Activated naive CD4-positive, alpha-beta T cell treated with anti-CD3 and anti-CD28 coated beads, Interleukin-2, amount 10 ng/mL, durations not matched to agents 5 hours and 36 hours (primary cell): ENCODE results near the gene ZNF512B. TPM values are rescaled to one million over a fixed set of nuclear protein-coding genes. Genes with fewer than 3 reads are reported as not detected.

Source experiments
- microRNA-seq: library from miRNA; unstranded; fragments of <30 nt; microRNA quantifications from one replicate; pipeline ENCODE4 v1.2.0, GENCODE V29; 2022; ENCODE audit warnings: borderline microRNAs expressed, borderline replicate concordance
- total RNA-seq, 2 experiments: library from RNA; stranded (reverse); gene quantifications; one replicate each; pipeline ENCODE4 v1.2.3, GENCODE V29; 2021

Gene ZNF512B
- total RNA-seq = 10 to 100 TPM; 23.4 to 24.6 TPM

GRCh38 chr20:63969838-63970713 lies at the start of gene ZNF512B:
ZNF512B (minus strand) TSS chr20:63969930; CDS start chr20:63967950, 1,980 bp downstream.

DNA sequence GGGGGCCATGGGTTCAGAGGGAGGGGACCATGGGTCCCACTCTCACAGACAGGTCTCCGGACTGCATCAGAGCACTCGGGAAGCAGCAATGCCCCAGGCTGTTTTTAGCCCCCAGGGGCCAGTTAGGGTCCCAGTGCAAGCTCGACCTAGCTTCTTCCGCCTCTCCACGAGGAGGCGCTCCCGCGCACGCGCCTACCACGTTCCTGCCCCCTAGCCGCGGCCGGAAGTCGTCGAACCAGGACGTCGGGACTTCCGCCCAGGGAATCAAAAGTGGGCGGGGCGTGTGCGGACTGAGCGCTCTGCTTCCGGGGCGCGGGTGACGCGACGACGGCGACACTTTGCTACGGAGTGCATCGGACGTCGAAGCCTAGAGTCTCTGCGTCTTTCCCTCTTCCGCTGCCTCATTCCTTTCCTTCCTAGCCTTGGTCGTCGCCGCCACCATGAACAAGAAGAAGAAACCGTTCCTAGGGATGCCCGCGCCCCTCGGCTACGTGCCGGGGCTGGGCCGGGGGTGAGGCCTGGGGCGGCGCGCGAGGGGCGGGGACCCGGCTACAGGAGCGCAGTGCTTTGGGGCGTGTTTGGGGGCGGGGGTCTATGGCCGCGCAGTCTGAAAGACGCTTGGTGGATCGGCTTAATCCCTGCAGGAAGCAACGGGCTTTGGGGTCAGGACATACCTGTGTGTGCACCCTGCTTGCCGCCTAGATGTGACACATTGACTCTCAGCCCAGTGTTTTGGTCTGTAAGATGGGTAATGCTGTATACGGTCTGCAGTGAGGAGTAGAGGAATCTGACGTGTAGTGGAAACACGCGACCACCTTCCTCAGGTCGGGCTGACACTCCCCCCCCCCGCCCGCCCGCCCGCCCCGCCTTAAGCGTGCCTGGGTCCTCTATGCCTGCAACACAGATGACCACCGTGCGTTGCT lies 11.3 kb upstream of the ZNF512B start, which contains the start of gene PRPF6:
Gene PRPF6 (plus strand): TSS at position 327 of the 923 bp plus-strand sequence. CDS start 114 bp downstream, at position 441.

DNA sequence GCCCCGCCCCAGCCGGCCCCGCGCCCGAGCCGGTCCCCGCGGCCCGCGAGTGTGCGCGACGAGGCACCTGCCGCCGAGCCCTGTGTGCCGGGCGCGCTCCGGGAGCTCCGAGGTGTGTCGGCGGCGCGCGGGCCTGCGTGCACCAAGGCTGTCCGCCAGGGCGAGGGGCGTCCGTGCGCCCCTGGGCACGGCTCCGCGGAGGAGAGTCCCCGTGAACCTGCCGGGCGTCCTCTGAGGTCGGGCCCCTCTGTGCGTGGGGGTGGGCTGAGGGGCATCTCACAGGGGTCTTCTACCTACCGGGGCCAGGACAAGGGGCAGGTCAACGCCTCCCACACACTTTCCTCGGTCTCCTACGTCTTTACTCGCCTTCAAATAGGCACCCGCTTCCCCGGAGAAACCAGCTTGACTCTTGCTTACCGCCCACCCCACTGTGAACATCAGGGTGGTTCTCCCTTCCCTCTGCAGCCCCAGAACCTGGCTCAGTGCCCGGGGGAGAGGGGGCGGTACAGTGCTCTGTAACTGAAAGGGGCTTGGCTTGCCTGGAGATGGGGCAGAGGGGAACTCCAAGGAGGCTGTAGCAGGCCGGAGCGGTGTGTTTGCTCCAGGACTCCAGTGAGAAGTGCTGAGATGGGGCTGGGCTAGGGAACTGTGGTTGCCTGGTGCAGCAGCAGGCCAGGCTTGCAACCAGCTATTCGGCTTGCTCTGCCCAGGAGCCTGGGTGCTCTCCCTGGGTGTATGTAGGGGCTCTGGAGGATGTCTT lies 10.0 kb upstream of the ZNF512B start, which contains the start of gene SAMD10:
Gene SAMD10 (minus strand): TSS at position 86 of the 760 bp plus-strand sequence. CDS start 175 bp downstream, outside the sequence.

GRCh38 chr20:63955827-63956663 lies 13.7 kb downstream of the ZNF512B start, which contains the start of gene UCKL1:
UCKL1 (minus strand) TSS chr20:63956416; CDS start chr20:63956372, 44 bp downstream.

Small RNA genes lying within 50 kb of the gene (microRNA-seq; reads per million reads assigned to microRNA genes)
- gene MIR1914 (not detected), gene MIR647 (0.63 reads per million), gene MIR941-1 (not detected), gene MIR941-2 (not detected), gene MIR941-3 (not detected), gene MIR941-4 (not detected), gene MIR941-5 (not detected)

Other genes with a start within 250 kb of the ZNF512B start
- 100 to 1,000 TPM; 290 to 295 TPM for gene LIME1, start 233.3 kb downstream of the ZNF512B start, total RNA-seq
- 100 to 1,000 TPM in 1 of 2 experiments, 10 to 100 TPM in 1; 98.4 to 104 TPM for gene SLC2A4RG, start 230.2 kb downstream of the ZNF512B start, total RNA-seq
- under 1 TPM; 0.05 to 0.10 TPM for gene ZBTB46, start 138.7 kb downstream of the ZNF512B start, total RNA-seq
- under 1 TPM in 1 of 2 experiments, not detected in 1; 0.13 TPM for gene ABHD16B, start 108.4 kb downstream of the ZNF512B start, total RNA-seq
- gene TPD52L2, start 104.7 kb downstream of the ZNF512B start, total RNA-seq = 10 to 100 TPM; 42.7 to 44.8 TPM
- 10 to 100 TPM; 48.1 to 51.1 TPM for gene DNAJC5, start 74.8 kb downstream of the ZNF512B start, total RNA-seq
- gene UCKL1, start 13.5 kb downstream of the ZNF512B start, total RNA-seq = 10 to 100 TPM; 37.3 to 40.1 TPM
- 10 to 100 TPM; 20.5 to 20.7 TPM for gene SAMD10, start 9.7 kb upstream of the ZNF512B start, total RNA-seq
- gene PRPF6, start 11.2 kb upstream of the ZNF512B start, total RNA-seq = 10 to 100 TPM; 71.1 to 71.3 TPM
- 1 to 10 TPM; 2.7 to 3.6 TPM for gene C20orf204, start 66.3 kb upstream of the ZNF512B start, total RNA-seq
- gene SOX18, start 79.7 kb upstream of the ZNF512B start, total RNA-seq = under 1 TPM; 0.28 to 0.31 TPM
- gene TCEA2, start 93.3 kb upstream of the ZNF512B start, total RNA-seq = 10 to 100 TPM; 65.0 to 69.1 TPM
- 100 to 1,000 TPM; 117 to 124 TPM for gene RGS19, start 109.6 kb upstream of the ZNF512B start, total RNA-seq
- gene OPRL1, start 110.2 kb upstream of the ZNF512B start, total RNA-seq = 1 to 10 TPM; 1.8 to 1.9 TPM
- under 1 TPM; 0.31 to 0.45 TPM for gene LKAAEAR1, start 114.5 kb upstream of the ZNF512B start, total RNA-seq
- not detected for gene NPBWR2, start 137.6 kb upstream of the ZNF512B start, total RNA-seq
- gene MYT1, start 194.5 kb upstream of the ZNF512B start, total RNA-seq = not detected